Measurements from ENCODE around the gene UVSSA.
A peak's percentile ranks its signal among the peaks of the same experiment; 100 is the strongest.
"Not testable (repeated sequence)": the region's sequence is repeated elsewhere in the genome, so short reads cannot be mapped to it uniquely, and the experiment has no call there.

The UVSSA gene

DNA sequence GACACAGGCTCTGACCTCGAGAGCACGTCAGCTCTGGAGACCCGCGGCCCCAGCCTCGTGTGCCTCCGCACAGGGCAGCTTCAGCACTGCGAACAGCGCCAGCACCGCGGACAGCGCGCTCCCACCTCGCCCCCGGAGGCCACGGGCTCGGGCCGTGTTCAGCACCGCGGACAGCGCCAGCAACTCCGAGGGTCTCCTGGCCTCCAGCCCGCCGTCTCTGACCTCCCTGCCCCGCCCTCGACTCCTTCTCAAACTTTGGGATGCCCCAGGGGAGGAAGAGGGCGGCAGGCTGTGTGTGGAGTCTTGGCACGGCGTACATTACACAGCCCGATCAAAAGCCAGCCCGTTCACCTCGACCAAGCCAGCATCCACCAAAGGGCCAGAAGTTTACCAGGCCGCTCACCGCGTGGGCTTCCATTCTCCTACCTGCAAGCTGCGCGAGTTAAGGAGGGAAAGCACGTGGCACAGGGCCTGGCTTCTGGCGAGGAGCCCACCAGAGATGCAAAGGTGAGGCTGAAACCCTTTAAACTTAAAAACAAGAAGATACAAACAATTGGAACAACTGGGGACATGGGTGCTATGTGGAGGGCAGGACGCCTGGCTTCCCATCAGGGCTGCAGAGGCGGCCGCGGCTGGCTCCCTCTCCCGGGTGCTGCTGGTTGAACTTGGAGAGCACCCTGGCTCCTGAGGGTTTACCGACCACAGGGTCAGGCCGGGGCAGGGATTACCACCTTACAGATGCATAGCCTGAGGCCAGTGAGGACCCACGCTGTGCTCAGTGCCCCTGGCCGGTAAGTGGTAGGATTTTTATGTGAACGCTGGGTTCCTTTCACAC lies 63.7 kb downstream of the UVSSA start:
- DNase-seq: peak; percentile 87

DNA sequence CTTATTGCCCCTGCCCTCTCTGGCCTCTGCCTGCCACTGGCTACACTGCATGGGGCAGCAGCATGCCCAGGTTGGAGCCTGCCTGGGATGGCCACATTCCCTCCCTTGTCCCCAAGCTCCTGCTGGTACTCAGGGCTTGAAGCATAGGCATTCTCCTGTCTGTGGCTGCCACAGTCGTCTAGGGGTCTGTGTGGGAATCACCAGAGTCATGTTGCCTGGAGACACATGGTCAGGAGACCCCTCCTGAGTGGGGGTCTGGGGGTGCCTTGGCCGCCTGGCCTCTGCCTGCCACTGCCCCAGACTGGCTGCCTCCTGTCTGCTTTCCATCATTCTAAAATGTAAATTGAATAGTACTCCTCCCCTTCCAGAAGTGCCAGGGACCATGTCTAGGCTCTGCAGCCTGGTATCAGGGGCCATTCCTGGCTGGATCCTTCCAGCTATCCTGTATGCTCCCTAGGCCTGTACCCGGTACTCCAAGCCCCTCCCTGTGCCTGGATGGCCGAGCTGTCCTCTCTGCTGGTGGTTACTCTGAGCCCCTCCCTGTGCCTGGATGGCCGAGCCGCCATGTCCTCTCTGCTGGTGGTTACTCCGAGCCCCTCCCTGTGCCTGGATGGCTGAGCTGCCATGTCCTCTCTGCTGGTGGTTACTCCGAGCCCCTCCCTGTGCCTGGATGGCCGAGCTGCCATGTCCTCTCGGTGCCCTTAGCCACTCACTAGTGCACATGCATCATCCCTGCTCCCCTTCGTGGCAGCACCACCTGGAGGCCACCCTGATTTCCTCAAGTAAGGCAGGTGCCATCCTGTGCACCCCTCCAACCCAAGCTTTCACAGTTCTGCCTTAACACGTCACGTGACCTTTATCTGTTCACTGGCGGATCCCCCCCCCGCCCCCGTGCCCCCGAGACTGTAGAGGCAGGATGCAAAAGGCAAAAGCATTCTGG lies 64.7 kb downstream of the UVSSA start:
- DNase-seq: peak; percentile 24

- peak; percentile 15 for DNase-seq
Observed at GRCh38 chr4:1412376-1413203, 65.6 kb downstream of the UVSSA start.

GRCh38 chr4:1413204-1413663 lies 66.2 kb downstream of the UVSSA start:
- peak; percentile 21 for DNase-seq

DNA sequence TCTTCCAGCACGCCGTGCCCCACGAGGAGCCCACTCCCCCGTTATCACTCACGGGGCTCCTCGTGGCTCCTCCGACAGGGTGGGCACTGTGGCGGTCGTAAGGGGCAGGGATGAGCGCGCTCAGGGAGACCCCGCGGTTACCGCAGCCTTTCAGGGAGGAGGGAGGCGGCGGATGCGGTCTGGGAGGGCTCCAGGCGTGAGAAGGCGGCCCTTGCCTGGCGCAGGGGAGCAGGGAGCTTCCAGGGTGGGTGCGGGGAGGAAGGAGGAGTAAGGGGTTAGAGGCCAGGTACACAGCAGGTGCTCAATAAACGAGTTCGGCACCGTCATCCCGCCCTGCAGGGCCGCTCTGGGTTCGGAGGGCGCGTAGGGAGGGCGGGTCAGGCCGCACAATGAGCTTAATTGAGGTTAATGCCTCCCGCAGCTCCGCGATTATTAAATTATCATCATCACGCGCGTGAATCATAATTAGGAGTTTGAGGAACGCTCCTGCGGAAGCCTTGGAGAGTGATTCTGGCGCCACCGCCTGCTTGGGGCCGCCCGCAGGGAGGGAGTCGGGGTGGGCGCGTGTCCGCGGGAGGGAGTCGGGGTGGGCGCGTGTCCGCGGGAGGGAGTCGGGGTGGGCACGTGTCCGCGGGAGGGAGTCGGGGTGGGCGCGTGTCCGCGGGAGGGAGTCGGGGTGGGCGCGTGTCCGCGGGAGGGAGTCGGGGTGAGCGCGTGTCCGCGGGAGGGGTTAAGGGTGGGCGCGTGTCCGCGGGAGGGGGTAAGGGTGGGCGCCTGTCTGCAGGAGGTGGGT lies 66.9 kb downstream of the UVSSA start:
- DNase-seq: peak; percentile 21

DNA sequence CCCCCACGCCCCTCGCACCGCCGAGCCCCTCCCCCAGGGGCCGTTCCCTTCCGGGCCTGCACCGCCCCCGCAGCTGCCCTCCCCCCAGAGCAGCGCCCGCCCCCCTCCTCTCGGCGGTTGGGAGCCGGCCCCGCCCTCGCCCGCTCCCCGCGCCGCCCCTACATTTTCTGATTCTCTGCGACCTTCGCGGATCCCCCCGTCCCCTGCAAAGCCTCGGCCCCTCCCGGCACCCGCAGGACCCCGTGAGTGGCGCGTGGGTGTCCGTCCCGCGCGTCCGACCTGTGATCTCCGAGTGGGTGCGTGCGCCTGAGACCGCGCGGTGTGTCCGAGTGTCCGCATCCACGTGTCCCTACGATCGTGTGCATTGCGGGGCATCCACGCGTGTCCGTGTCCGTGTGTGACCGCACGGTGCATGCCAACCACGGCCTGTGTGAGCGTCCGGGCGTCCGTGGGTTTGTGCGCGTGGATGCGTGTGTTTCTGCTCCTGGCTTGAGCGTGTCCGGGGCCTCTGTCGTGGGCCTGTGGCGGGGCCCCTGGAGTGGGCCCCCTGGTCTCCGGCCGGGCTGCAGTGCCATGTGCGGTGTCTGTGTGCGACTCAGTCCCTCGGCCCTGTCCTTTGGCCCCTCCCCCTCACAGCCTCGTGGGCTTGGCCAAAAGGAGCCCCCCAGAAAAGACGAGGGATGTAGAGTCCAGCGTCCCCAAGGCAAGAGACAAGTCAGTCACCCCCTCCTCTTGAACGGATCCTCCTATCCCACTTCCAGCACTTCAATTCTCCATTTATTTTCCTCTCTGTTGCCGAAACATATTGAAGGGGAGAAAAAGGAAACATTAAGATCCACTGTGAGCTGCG lies 68.0 kb downstream of the UVSSA start:
- peak; percentile 15 for DNase-seq

DNA sequence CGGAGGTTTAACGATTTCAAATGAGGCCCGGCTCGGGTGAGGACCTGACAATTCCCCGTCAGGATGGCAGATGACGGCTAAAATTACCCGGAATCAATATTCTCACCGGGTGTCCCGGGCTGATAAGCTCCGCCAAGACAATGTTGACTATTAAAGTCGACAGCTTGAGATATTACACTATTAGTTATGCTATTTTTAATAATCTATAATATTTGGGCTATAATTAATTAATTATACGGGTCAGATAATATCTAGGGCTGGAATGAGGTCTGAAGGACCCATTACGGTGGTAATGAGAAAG lies 68.6 kb downstream of the UVSSA start:
- no peak for DNase-seq

GRCh38 chr4:1416051-1416947 lies 69.3 kb downstream of the UVSSA start:
- DNase-seq: peak; percentile 31

- DNase-seq: peak; percentile 34
Observed at GRCh38 chr4:1416948-1417260, 69.9 kb downstream of the UVSSA start.

DNA sequence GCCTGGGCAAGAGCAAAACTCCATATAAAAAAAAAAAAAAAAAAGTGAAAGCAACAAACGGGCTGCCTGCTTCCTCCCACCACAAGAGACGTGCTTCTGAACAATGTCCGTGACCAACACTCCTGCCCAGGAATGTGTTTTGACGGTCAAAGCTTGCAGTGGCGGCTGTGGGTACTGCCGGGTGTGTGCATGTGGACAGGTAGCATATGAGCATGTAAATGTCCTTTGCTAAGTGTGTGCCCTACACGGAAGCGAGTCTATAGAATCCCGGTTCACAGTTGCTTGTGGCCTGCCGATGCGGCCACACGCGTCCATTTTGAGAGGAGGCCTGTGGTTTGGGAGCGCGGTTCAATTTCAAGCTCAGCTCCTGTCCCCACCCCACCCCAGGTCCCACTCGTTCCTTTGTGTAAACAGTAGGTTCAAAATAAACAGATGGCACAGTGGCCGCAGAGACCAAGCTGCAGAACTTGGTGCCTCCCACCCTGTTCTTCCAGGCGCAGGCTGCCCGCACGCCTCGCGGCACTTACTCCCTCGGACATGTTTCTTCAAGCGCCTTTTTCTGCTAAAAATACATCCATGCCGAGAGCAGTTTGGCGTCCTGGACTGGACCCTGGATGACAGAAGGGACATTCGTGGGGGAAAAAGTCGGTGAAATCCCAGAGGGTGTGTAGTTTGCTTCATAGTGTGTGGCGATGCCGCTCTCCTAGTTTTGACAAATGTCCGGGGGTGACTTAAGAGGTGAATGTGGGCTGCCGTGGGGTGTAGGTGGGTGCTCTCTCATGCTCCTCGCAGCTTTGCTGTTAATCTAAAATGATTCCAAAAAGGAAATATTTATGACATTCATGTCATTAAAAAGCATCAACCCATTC lies 70.7 kb downstream of the UVSSA start:
- peak; percentile 20 for DNase-seq

- no peak for DNase-seq
Observed at GRCh38 chr4:1418494-1419285, 71.7 kb downstream of the UVSSA start.

DNA sequence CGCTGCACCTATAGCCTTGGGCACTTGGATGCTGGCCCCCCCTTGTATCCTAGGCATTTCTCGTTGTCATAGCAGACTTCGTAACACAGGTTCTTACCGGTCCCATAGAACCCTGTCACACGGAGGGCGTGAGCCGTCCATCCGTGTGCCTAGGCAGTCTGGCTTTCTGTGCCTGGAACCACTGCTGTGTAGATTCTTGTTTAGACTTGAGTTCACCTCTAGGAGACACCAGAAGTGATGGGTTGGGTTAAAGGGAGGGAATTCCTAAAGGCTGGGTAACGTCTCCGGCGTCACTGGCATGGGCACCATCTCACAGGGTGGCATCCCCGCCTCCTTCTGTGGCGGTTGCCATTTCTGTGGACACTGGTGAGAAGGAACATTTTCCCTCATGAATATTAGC lies 72.7 kb downstream of the UVSSA start:
- DNase-seq: no peak

GRCh38 chr4:1421657-1422056 lies 74.6 kb downstream of the UVSSA start:
- no peak for DNase-seq

GRCh38 chr4:1427010-1427409 lies 80.0 kb downstream of the UVSSA start:
- no peak for DNase-seq

- DNase-seq: not testable (repeated sequence)
Observed at GRCh38 chr4:1443688-1444172, 96.7 kb downstream of the UVSSA start.
